Body of pancreas (tissue), 4 donors: ENCODE results near the gene SDHC.

Experiments used
- CTCF ChIP-seq, 7 experiments: fragments of 450-650 bp in 4 of 7; fragments of 200-600 bp in 3 of 7; sonication (generic) in 3 of 7; IDR thresholded peaks; one replicate each; pipeline ENCODE4 v1.5.1; 2016 to 2019; ENCODE audit warnings: antibody characterized with exemption in 7 of 7
- POLR2A ChIP-seq, 3 donors: fragments of 450-650 bp; IDR thresholded peaks; one replicate each; pipeline ENCODE4 v1.6.1; 2016; ENCODE audit warnings: antibody characterized with exemption in 3 of 3, mild to moderate bottlenecking in 2 of 3

GRCh38 chr1:161402446-161402845, 88.3 kb downstream of the SDHC start:
- TF ChIP-seq CTCF (IDR thresholded peaks at IDR 0.05) = no peak
- no peak for TF ChIP-seq POLR2A (IDR thresholded peaks at IDR 0.05)
